Type B pancreatic cell (in vitro differentiated cells): ENCODE measurements around the gene MAML2. TPM values are rescaled to one million over a fixed set of nuclear protein-coding genes. Genes with fewer than 3 reads are reported as not detected.

ENCODE experiments used
- DNase-seq: peaks from one replicate; pipeline ENCODE4 v3.0.0; 2021; ENCODE audit warnings: mixed read lengths; ENCODE audit not compliant: unreplicated experiment; ENCODE audit errors: extremely low spot score
- H3K27ac Mint-ChIP-seq: 2 replicates; pipeline ENCODE4 v1.8.0; 2021; ENCODE audit warnings: mild to moderate bottlenecking, mixed read lengths
- H3K27me3 Mint-ChIP-seq: 2 replicates; pipeline ENCODE4 v1.8.0; 2021; ENCODE audit warnings: mixed read lengths
- H3K36me3 Mint-ChIP-seq: 2 replicates; pipeline ENCODE4 v1.8.0; 2021; ENCODE audit warnings: mixed read lengths
- H3K4me1 Mint-ChIP-seq: one replicate; pipeline ENCODE4 v1.8.0; 2021; ENCODE audit warnings: mixed read lengths; ENCODE audit not compliant: unreplicated experiment
- H3K4me3 Mint-ChIP-seq: 2 replicates; pipeline ENCODE4 v1.8.0; 2021; ENCODE audit warnings: mild to moderate bottlenecking, mixed read lengths
- H3K9me3 Mint-ChIP-seq: 2 replicates; pipeline ENCODE4 v1.8.0; 2021; ENCODE audit warnings: mixed read lengths
- total RNA-seq: library from RNA; stranded (reverse); gene quantifications from 2 replicates; pipeline ENCODE4 v1.2.1, GENCODE V29; 2021; ENCODE audit warnings: low replicate concordance
- TF ChIP-seq, protein P1 (sequence below): fragments of 200-600 bp; sonication (generic); conservative IDR thresholded peaks from 2 replicates; pipeline ENCODE4 v1.5.0; 2021; ENCODE audit warnings: antibody characterized with exemption, mild to moderate bottlenecking

MAML2 gene
- total RNA-seq, 1 donor from 2014 or later = 20.8 TPM

DNA sequence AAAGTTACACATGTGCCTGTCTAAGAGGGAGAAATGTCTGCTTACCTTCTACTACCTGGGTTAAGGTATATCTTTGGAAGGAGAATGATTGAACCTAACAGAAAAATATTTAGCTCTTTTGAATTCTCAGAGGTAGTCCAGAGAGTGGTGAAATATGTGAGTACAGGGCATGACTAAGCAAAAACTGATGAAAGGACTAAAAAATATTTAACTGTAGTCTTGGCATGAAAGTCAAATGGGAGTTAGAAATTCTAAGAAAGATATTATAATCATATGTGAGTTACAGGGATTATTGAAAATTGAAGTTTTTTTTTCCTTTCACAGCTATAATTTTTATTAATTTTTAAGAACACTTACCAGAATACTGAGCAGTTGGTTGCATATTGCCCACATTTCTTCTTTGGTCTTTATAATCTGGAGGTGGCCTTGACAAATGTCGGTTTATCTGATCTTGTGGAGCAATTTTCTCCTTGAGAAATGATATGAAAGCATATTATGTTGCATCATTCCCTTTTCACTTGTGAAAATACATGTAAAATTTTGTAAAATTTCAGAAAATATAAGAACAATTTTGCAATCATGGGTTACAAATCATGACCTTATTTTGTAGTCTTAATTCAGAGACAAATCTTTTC is 357.7 kb downstream of the MAML2 start:
- DNase-seq = no peak
- TF ChIP-seq, protein P1, sequence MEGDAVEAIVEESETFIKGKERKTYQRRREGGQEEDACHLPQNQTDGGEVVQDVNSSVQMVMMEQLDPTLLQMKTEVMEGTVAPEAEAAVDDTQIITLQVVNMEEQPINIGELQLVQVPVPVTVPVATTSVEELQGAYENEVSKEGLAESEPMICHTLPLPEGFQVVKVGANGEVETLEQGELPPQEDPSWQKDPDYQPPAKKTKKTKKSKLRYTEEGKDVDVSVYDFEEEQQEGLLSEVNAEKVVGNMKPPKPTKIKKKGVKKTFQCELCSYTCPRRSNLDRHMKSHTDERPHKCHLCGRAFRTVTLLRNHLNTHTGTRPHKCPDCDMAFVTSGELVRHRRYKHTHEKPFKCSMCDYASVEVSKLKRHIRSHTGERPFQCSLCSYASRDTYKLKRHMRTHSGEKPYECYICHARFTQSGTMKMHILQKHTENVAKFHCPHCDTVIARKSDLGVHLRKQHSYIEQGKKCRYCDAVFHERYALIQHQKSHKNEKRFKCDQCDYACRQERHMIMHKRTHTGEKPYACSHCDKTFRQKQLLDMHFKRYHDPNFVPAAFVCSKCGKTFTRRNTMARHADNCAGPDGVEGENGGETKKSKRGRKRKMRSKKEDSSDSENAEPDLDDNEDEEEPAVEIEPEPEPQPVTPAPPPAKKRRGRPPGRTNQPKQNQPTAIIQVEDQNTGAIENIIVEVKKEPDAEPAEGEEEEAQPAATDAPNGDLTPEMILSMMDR = no peak
- H3K4me3 Mint-ChIP-seq = no peak overlapping the region

GRCh38 chr11:95984072-95984471 is 358.9 kb downstream of the MAML2 start:
- Mint-ChIP-seq H3K4me1 (peaks cover 5% of the 10 kb centered on the region), H3K27ac (no peak overlapping the region), H3K4me3 (no peak overlapping the region), H3K27me3 (no peaks in the 10 kb centered on the region), H3K9me3 (no peaks in the 10 kb centered on the region), H3K36me3 (peaks cover 39% of the 10 kb centered on the region)
- DNase-seq = no peak
- TF ChIP-seq, protein P1 = no peak

More for the DNA sequence above, 357.7 kb downstream of the MAML2 start:
- no peaks in the 10 kb centered on the region for H3K9me3 Mint-ChIP-seq
- H3K27me3 Mint-ChIP-seq = no peaks in the 10 kb centered on the region
- H3K27ac Mint-ChIP-seq = peak overlapping the region; percentile 65
- H3K4me1 Mint-ChIP-seq = peaks cover 5% of the 10 kb centered on the region
- H3K36me3 Mint-ChIP-seq = peaks cover 36% of the 10 kb centered on the region

- H3K36me3 Mint-ChIP-seq = peaks cover 28% of the 10 kb centered on the region
- TF ChIP-seq, protein P1 = no peak
- no peak for DNase-seq
- H3K9me3 Mint-ChIP-seq = no peaks in the 10 kb centered on the region
- H3K4me1 Mint-ChIP-seq = no peaks in the 10 kb centered on the region
- H3K27me3 Mint-ChIP-seq = no peaks in the 10 kb centered on the region
- no peak overlapping the region for H3K4me3 Mint-ChIP-seq
- no peak overlapping the region for H3K27ac Mint-ChIP-seq
Measured at GRCh38 chr11:95977534-95978174, 365.3 kb downstream of the MAML2 start.

DNA sequence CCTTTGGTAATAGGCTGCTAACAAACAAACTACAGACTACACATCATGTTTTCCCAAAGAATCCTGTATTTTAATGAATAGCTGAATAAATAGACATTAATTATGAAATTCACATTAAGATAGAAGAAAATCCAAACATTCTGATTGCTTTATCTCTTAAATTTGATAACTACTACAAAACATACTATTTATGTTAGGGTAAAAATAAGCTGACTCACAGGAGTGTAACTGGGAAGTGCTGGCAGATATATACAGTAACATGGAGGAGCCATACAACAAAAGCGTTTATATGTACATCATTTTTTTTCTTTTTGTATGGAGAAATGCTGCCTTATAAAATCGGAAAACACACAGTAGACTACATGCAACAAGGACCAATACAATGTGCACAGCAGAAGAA is 366.4 kb downstream of the MAML2 start:
- Mint-ChIP-seq H3K27me3 (no peaks in the 10 kb centered on the region), H3K4me1 (no peaks in the 10 kb centered on the region), H3K27ac (no peak overlapping the region)

GRCh38 chr11:95975343-95975742 is 367.7 kb downstream of the MAML2 start:
- Mint-ChIP-seq H3K9me3 (no peaks in the 10 kb centered on the region), H3K27me3 (no peaks in the 10 kb centered on the region), H3K4me1 (no peaks in the 10 kb centered on the region), H3K36me3 (peaks cover 24% of the 10 kb centered on the region), H3K4me3 (no peak overlapping the region), H3K27ac (no peak overlapping the region)
- DNase-seq = no peak
- TF ChIP-seq, protein P1 = no peak

More for the DNA sequence above, 366.4 kb downstream of the MAML2 start:
- DNase-seq = no peak
- H3K9me3 Mint-ChIP-seq = no peaks in the 10 kb centered on the region
- H3K36me3 Mint-ChIP-seq = peaks cover 26% of the 10 kb centered on the region
- H3K4me3 Mint-ChIP-seq = no peak overlapping the region
- TF ChIP-seq, protein P1 = no peak
